ENCODE measurements around the gene TXLNA.

- no peak for TF ChIP-seq POLR2AphosphoS5 (IDR thresholded peaks at IDR 0.05)
- no peak for TF ChIP-seq CTCF (IDR thresholded peaks at IDR 0.05)
These were observed 8.5 kb upstream of the TXLNA start for GRCh38 chr1:32170991-32171390.
